ENCODE measurements around the gene SPEG. TPM values are rescaled to one million over a fixed set of nuclear protein-coding genes. Genes with fewer than 3 reads are reported as not detected.
A peak's percentile ranks its signal among the peaks of the same experiment; 100 is the strongest.

SPEG gene
- total and polyA plus RNA-seq, 2 experiments from 2014 or later, result 12.6 to 32.4 TPM

DNA sequence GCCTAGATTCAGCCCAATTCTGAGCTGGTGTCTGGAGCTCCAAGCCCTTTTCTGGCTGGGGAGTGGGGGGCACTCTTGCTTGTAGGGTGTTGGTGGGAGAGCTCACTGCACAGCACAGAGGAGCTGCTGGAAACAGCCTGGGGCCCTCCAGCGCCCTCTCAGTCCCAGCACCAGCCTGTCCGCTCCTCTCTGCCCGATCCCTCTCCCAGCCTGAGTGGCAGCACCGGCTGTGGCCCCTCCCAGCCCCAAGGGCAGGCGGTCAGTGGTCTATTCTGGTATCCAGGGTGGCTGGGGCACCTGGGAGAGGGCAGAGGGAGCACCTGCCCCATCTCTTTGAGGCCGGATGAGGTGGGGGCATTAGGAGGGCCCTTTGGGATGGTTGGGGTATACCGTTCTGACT lies 29.7 kb upstream of the SPEG start:
- no peaks in the 10 kb centered on the region for H3K79me2 ChIP-seq (replicated peaks; ENCODE audit: insufficient read depth)
- Mint-ChIP-seq H3K36me3 (ENCODE audit: low read depth) (no peaks in the 10 kb centered on the region), H3K27ac (peak overlapping the region; percentile 60; the same call in 1 of the 2 replicates), H3K9me3 (no peaks in the 10 kb centered on the region), H3K4me1 (peaks cover 36% of the 10 kb centered on the region), H3K27me3 (ENCODE audit: insufficient read depth, low read depth, poor library complexity) (peaks cover 15% of the 10 kb centered on the region), H3K4me3 (no peak overlapping the region)
- H3K4me1 ChIP-seq (ENCODE audit: insufficient read depth), result peaks cover 16% of the 10 kb centered on the region
- no peaks in the 10 kb centered on the region for H3K36me3 ChIP-seq (ENCODE audit: insufficient read depth)
- H3K4me3 ChIP-seq, result no peak overlapping the region
- H3K27me3 ChIP-seq (ENCODE audit: insufficient read depth), result no peaks in the 10 kb centered on the region
- TF ChIP-seq, protein P1, sequence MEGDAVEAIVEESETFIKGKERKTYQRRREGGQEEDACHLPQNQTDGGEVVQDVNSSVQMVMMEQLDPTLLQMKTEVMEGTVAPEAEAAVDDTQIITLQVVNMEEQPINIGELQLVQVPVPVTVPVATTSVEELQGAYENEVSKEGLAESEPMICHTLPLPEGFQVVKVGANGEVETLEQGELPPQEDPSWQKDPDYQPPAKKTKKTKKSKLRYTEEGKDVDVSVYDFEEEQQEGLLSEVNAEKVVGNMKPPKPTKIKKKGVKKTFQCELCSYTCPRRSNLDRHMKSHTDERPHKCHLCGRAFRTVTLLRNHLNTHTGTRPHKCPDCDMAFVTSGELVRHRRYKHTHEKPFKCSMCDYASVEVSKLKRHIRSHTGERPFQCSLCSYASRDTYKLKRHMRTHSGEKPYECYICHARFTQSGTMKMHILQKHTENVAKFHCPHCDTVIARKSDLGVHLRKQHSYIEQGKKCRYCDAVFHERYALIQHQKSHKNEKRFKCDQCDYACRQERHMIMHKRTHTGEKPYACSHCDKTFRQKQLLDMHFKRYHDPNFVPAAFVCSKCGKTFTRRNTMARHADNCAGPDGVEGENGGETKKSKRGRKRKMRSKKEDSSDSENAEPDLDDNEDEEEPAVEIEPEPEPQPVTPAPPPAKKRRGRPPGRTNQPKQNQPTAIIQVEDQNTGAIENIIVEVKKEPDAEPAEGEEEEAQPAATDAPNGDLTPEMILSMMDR (conservative IDR thresholded peaks at IDR 0.05; ENCODE audit: low read depth in 2 of 2), result peak in 1 of 2 experiments; percentile 31; a peak in 1 of 4 replicates
- TF ChIP-seq POLR2AphosphoS5 (IDR thresholded peaks at IDR 0.05; ENCODE audit: low read depth), result no peak
- H4K20me1 ChIP-seq (replicated peaks; ENCODE audit: insufficient read depth), result no peaks in the 10 kb centered on the region
- peak overlapping the region; percentile 97 for H2AFZ ChIP-seq
- peak; percentile 89 for ATAC-seq
- H3K27ac ChIP-seq (ENCODE audit: low read depth), result no peak overlapping the region
- no peaks in the 10 kb centered on the region for H3K9me2 ChIP-seq (ENCODE audit: insufficient read depth)
- DNase-seq (ENCODE audit: low spot score), result peak; percentile 67
- peaks cover 2% of the 10 kb centered on the region; the same call in 1 of the 2 replicates for H3F3A ChIP-seq (replicated peaks; ENCODE audit: low read depth)
- H3K4me2 ChIP-seq, result peak overlapping the region; percentile 65; the same call in 1 of the 2 replicates

DNA sequence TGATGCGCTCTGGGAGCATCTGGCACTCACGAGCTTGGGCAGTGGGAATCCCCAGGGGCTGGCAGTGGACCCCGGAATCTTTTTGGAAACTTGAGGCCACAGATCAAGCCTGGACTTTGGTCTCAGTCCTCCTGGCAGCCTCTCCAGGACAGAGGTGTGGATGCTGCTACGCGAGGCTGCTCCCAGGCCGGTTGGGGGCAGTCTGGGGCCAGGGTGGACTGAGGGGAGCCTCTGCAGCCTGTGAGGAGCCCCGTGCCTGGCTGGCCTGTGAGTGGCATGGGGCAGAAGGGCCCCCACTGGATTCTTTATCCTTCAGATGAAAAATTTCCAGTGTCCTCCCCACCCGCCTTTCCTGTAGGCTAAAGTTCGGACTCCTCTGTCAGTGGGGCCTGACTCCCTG lies 29.2 kb upstream of the SPEG start:
- Mint-ChIP-seq H3K27ac (peak overlapping the region; percentile 60; the same call in 1 of the 2 replicates), H3K27me3 (ENCODE audit: insufficient read depth, low read depth, poor library complexity) (peaks cover 13% of the 10 kb centered on the region), H3K36me3 (ENCODE audit: low read depth) (no peaks in the 10 kb centered on the region), H3K9me3 (no peaks in the 10 kb centered on the region), H3K4me1 (peaks cover 31% of the 10 kb centered on the region), H3K4me3 (no peak overlapping the region)
- TF ChIP-seq, protein P1 (conservative IDR thresholded peaks at IDR 0.05; ENCODE audit: low read depth in 2 of 2), result peak; percentile 24 to 76; a peak in 3 of 4 replicates
- TF ChIP-seq EZH2phosphoT487 (IDR thresholded peaks at IDR 0.05; ENCODE audit: unreplicated experiment), result no peak
- Histone ChIP-seq H3K4me1 (ENCODE audit: insufficient read depth) (peaks cover 16% of the 10 kb centered on the region), H2AFZ (peak overlapping the region; percentile 97), H3K9me2 (ENCODE audit: insufficient read depth) (no peaks in the 10 kb centered on the region), H3K79me2 (replicated peaks; ENCODE audit: insufficient read depth) (no peaks in the 10 kb centered on the region), H3F3A (replicated peaks; ENCODE audit: low read depth) (peaks cover 2% of the 10 kb centered on the region; the same call in 1 of the 2 replicates), H3K4me2 (0 out of 2 replicates have a peak overlapping the region, but pooled peaks have one; percentile 65), H3K4me3 (no peak overlapping the region), H3K36me3 (ENCODE audit: insufficient read depth) (no peaks in the 10 kb centered on the region), H3K27me3 (ENCODE audit: insufficient read depth) (no peaks in the 10 kb centered on the region), H4K20me1 (replicated peaks; ENCODE audit: insufficient read depth) (no peaks in the 10 kb centered on the region), H3K27ac (ENCODE audit: low read depth) (no peak overlapping the region)
- DNase-seq (ENCODE audit: low spot score) (peak; percentile 59), ATAC-seq (peak; percentile 80)

All from GM23338 (cell line).